Measurements from ENCODE around the gene PHC2.

The PHC2 gene

DNA sequence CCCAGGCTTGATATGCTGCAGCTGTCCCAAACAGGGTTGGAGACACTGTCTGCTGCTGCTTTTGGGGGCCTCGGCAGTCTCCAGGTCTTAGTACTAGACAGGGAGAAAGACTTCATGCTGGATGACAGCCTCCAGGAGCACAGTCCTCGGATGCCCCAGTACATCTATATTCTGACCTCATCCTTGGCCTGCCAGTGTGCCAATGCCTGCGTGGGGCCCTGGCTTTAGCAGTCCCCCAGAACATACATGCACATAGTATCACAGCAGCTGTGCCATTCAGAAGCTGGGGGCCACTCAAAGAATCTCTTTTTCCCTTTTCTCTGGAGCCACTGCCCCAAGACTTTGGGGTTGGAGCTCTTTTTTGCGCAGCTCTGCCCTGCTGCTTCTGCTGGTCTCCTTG lies 37.1 kb upstream of the PHC2 start:
- TF ChIP-seq RAD21 (IDR thresholded peaks at IDR 0.05; ENCODE audit: low read depth): no peak
- TF ChIP-seq YY1 (IDR thresholded peaks at IDR 0.05; ENCODE audit: low read depth): no peak
- TF ChIP-seq CEBPB (IDR thresholded peaks at IDR 0.05): no peak
- no peak for TF ChIP-seq TAF1 (IDR thresholded peaks at IDR 0.05; ENCODE audit: low read depth)
- TF ChIP-seq FOXM1 (IDR thresholded peaks at IDR 0.05; ENCODE audit: borderline replicate concordance, low read depth): no peak
- TF ChIP-seq TEAD4 (IDR thresholded peaks at IDR 0.05): no peak
- TF ChIP-seq, protein P1, sequence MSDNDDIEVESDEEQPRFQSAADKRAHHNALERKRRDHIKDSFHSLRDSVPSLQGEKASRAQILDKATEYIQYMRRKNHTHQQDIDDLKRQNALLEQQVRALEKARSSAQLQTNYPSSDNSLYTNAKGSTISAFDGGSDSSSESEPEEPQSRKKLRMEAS (IDR thresholded peaks at IDR 0.05): no peak
- TF ChIP-seq TCF12 (IDR thresholded peaks at IDR 0.05; ENCODE audit: low read depth): no peak
- no peak for TF ChIP-seq EP300 (IDR thresholded peaks at IDR 0.05; ENCODE audit: borderline replicate concordance)
- TF ChIP-seq ZBTB7A (IDR thresholded peaks at IDR 0.05; ENCODE audit: low read depth): no peak
- TF ChIP-seq, protein P2, sequence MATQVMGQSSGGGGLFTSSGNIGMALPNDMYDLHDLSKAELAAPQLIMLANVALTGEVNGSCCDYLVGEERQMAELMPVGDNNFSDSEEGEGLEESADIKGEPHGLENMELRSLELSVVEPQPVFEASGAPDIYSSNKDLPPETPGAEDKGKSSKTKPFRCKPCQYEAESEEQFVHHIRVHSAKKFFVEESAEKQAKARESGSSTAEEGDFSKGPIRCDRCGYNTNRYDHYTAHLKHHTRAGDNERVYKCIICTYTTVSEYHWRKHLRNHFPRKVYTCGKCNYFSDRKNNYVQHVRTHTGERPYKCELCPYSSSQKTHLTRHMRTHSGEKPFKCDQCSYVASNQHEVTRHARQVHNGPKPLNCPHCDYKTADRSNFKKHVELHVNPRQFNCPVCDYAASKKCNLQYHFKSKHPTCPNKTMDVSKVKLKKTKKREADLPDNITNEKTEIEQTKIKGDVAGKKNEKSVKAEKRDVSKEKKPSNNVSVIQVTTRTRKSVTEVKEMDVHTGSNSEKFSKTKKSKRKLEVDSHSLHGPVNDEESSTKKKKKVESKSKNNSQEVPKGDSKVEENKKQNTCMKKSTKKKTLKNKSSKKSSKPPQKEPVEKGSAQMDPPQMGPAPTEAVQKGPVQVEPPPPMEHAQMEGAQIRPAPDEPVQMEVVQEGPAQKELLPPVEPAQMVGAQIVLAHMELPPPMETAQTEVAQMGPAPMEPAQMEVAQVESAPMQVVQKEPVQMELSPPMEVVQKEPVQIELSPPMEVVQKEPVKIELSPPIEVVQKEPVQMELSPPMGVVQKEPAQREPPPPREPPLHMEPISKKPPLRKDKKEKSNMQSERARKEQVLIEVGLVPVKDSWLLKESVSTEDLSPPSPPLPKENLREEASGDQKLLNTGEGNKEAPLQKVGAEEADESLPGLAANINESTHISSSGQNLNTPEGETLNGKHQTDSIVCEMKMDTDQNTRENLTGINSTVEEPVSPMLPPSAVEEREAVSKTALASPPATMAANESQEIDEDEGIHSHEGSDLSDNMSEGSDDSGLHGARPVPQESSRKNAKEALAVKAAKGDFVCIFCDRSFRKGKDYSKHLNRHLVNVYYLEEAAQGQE (IDR thresholded peaks at IDR 0.05; ENCODE audit: low read depth): no peak

DNA sequence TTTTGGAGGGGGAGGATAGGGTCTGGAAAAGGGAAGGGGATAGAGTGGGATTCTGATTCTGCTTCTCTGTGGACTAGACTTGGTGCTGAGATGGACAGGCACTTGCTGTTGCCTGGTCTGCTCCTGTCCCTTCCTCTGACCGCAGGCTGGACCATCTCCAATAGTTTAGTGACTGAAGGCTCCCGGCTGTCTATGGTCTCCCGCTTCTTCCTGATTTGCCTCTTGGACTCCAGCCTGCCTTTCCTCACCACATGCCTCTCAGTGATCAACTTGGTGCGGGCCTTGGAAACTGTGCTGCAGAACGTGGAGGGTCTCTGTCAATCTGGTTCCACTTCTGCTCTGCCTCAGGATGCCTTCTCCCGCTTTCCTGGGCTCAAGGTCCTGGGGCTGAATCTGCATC lies 35.3 kb upstream of the PHC2 start:
- TF ChIP-seq FOXM1 (IDR thresholded peaks at IDR 0.05; ENCODE audit: borderline replicate concordance, low read depth) (no peak), ZBTB7A (IDR thresholded peaks at IDR 0.05; ENCODE audit: low read depth) (no peak), EGR1 (IDR thresholded peaks at IDR 0.05) (no peak), TCF12 (IDR thresholded peaks at IDR 0.05; ENCODE audit: low read depth) (no peak), NFIC (IDR thresholded peaks at IDR 0.05) (no peak)
- TF ChIP-seq, protein P2 (IDR thresholded peaks at IDR 0.05; ENCODE audit: low read depth): no peak

DNA sequence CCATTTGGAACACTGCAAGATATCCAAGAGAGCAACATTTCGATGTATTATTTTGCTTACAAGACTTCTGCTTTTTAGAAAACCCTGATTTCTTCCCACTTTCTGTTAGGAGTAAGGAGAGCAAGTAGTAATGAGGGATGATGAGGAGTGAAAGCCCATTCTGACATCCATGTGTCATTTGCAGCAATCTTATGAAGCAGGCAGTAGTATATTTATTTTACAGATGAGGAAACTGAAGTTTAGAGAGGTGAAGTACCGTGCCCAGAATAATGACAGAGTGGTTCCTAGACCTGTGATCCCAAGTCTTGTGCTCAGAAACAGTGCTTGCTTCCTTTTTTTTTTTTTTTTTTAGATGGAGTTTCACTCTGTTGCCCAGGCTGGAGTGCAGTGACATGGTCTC lies 34.4 kb upstream of the PHC2 start:
- TF ChIP-seq NFIC (IDR thresholded peaks at IDR 0.05) (no peak), ZBTB7A (IDR thresholded peaks at IDR 0.05; ENCODE audit: low read depth) (no peak), TAF1 (IDR thresholded peaks at IDR 0.05; ENCODE audit: low read depth) (no peak), RAD21 (IDR thresholded peaks at IDR 0.05; ENCODE audit: low read depth) (no peak), EP300 (IDR thresholded peaks at IDR 0.05; ENCODE audit: borderline replicate concordance) (no peak), TCF12 (IDR thresholded peaks at IDR 0.05; ENCODE audit: low read depth) (no peak), FOXM1 (IDR thresholded peaks at IDR 0.05; ENCODE audit: borderline replicate concordance, low read depth) (no peak), TEAD4 (IDR thresholded peaks at IDR 0.05) (no peak), CEBPB (IDR thresholded peaks at IDR 0.05) (no peak), EGR1 (IDR thresholded peaks at IDR 0.05) (no peak), YY1 (IDR thresholded peaks at IDR 0.05; ENCODE audit: low read depth) (no peak), CREB1 (IDR thresholded peaks at IDR 0.05; ENCODE audit: low read depth) (no peak)
- TF ChIP-seq, protein P2 (IDR thresholded peaks at IDR 0.05; ENCODE audit: low read depth): no peak
- TF ChIP-seq, protein P1 (IDR thresholded peaks at IDR 0.05): no peak
- TF ChIP-seq, protein P3, sequence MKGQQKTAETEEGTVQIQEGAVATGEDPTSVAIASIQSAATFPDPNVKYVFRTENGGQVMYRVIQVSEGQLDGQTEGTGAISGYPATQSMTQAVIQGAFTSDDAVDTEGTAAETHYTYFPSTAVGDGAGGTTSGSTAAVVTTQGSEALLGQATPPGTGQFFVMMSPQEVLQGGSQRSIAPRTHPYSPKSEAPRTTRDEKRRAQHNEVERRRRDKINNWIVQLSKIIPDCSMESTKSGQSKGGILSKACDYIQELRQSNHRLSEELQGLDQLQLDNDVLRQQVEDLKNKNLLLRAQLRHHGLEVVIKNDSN (IDR thresholded peaks at IDR 0.05): no peak

DNA sequence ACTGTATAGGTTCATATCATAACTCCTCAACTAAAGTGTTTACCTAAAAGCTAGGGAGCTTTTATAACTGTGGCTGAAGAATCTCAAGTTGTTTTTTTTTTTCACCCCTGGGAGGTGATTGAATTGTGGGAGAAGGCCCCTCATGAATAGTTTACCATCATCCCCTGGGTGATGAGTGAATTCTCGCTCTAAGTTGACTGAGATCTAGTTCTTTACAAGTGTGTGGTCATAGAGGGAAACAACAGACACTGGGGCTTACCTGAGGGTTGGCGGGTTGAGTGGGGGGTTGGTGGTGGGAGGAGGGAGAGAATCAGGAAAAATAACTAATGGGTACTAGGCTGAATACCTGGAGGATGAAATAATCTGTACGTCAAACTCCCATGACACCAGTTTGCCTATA lies 33.7 kb upstream of the PHC2 start:
- TF ChIP-seq NFIC (IDR thresholded peaks at IDR 0.05) (no peak), TAF1 (IDR thresholded peaks at IDR 0.05; ENCODE audit: low read depth) (no peak), EP300 (IDR thresholded peaks at IDR 0.05; ENCODE audit: borderline replicate concordance) (no peak), CREB1 (IDR thresholded peaks at IDR 0.05; ENCODE audit: low read depth) (no peak), ZBTB7A (IDR thresholded peaks at IDR 0.05; ENCODE audit: low read depth) (no peak), CEBPB (IDR thresholded peaks at IDR 0.05) (no peak), RAD21 (IDR thresholded peaks at IDR 0.05; ENCODE audit: low read depth) (no peak), EGR1 (IDR thresholded peaks at IDR 0.05) (no peak), TEAD4 (IDR thresholded peaks at IDR 0.05) (no peak), TCF12 (IDR thresholded peaks at IDR 0.05; ENCODE audit: low read depth) (no peak), YY1 (IDR thresholded peaks at IDR 0.05; ENCODE audit: low read depth) (no peak), FOXM1 (IDR thresholded peaks at IDR 0.05; ENCODE audit: borderline replicate concordance, low read depth) (no peak)
- TF ChIP-seq, protein P1 (IDR thresholded peaks at IDR 0.05): no peak
- TF ChIP-seq, protein P3 (IDR thresholded peaks at IDR 0.05): no peak
- TF ChIP-seq, protein P2 (IDR thresholded peaks at IDR 0.05; ENCODE audit: low read depth): no peak
